A673 (cell line): Measurements from ENCODE around the gene PDXP.

Experiments used
- CTCF ChIP-seq: fragments of 300-800, 200-600 bp; sonication (generic); conservative IDR thresholded peaks from 2 replicates; pipeline ENCODE4 v1.5.1; 2017; ENCODE audit warnings: low read depth, mild to moderate bottlenecking, antibody characterized with exemption, low read length, moderate library complexity, mixed read lengths
- EZH2 ChIP-seq: fragments of 200-600 bp; sonication (generic); IDR thresholded peaks from 2 replicates; pipeline ENCODE4 v1.6.1; 2017; ENCODE audit warnings: borderline replicate concordance, low read depth, mild to moderate bottlenecking, mixed read lengths, antibody characterized with exemption, low read length; ENCODE audit not compliant: poor library complexity, severe bottlenecking

GRCh38 chr22:37680191-37680851 lies 21.8 kb downstream of the PDXP start:
- TF ChIP-seq CTCF (no peak), EZH2 (no peak)
